Measurements from ENCODE around the gene P3H3.

The P3H3 gene

GRCh38 chr12:6823182-6824084 lies 4.8 kb upstream of the P3H3 start:
- no peaks in the 10 kb centered on the region for H3K36me3 ChIP-seq (replicated peaks; ENCODE audit: insufficient read depth, low read length)
- no peaks in the 10 kb centered on the region for H4K20me1 ChIP-seq (ENCODE audit: insufficient read depth, low read length)
- H3K9me3 ChIP-seq (replicated peaks; ENCODE audit: insufficient read depth, low read length), result no peaks in the 10 kb centered on the region
- H3K4me2 ChIP-seq (ENCODE audit: low read depth, low read length), result no peak overlapping the region
- no peaks in the 10 kb centered on the region for H3K9me2 ChIP-seq (replicated peaks; ENCODE audit: insufficient read depth, low read length)
- H2AFZ ChIP-seq (ENCODE audit: low read length), result no peak overlapping the region
- H3K4me3 ChIP-seq (ENCODE audit: low read length), result no peak overlapping the region
- TF ChIP-seq EZH2 (optimal IDR thresholded peaks at IDR 0.05; ENCODE audit: low read depth, low read length), result no peak
- H3K9ac ChIP-seq (ENCODE audit: low read length), result no peak overlapping the region
- peaks cover 88% of the 10 kb centered on the region for H3K27me3 ChIP-seq (replicated peaks; ENCODE audit: insufficient read depth, low read length)
- peaks cover 4% of the 10 kb centered on the region; the same call in 1 of the 2 replicates for H3K4me1 ChIP-seq (ENCODE audit: low read length)
- no peak overlapping the region for H3K27ac ChIP-seq (ENCODE audit: low read length)
- DNase-seq, result no peak
- H3K79me2 ChIP-seq (ENCODE audit: low read length), result no peaks in the 10 kb centered on the region
- H3F3A ChIP-seq (ENCODE audit: insufficient read depth, low read length), result no peaks in the 10 kb centered on the region

- DNase-seq, result no peak
- no peaks in the 10 kb centered on the region for H3F3A ChIP-seq (ENCODE audit: insufficient read depth, low read length)
- H3K4me3 ChIP-seq (ENCODE audit: low read length), result no peak overlapping the region
- TF ChIP-seq EZH2phosphoT487 (IDR thresholded peaks at IDR 0.05; ENCODE audit: low read length) (no peak), EZH2 (optimal IDR thresholded peaks at IDR 0.05; ENCODE audit: low read depth, low read length) (no peak), CTCF (IDR thresholded peaks at IDR 0.05; ENCODE audit: low read length) (no peak)
- no peaks in the 10 kb centered on the region for H4K20me1 ChIP-seq (ENCODE audit: insufficient read depth, low read length)
- no peaks in the 10 kb centered on the region for H3K79me2 ChIP-seq (ENCODE audit: low read length)
- no peak overlapping the region for H3K9ac ChIP-seq (ENCODE audit: low read length)
- peaks cover 93% of the 10 kb centered on the region for H3K27me3 ChIP-seq (replicated peaks; ENCODE audit: insufficient read depth, low read length)
- H3K9me3 ChIP-seq (replicated peaks; ENCODE audit: insufficient read depth, low read length), result no peaks in the 10 kb centered on the region
- no peaks in the 10 kb centered on the region for H3K36me3 ChIP-seq (replicated peaks; ENCODE audit: insufficient read depth, low read length)
- H3K4me1 ChIP-seq (ENCODE audit: low read length), result peaks cover 4% of the 10 kb centered on the region; the same call in 1 of the 2 replicates
- H3K9me2 ChIP-seq (replicated peaks; ENCODE audit: insufficient read depth, low read length), result no peaks in the 10 kb centered on the region
- H2AFZ ChIP-seq (ENCODE audit: low read length), result no peak overlapping the region
- H3K4me2 ChIP-seq (ENCODE audit: low read depth, low read length), result no peak overlapping the region
- no peak overlapping the region for H3K27ac ChIP-seq (ENCODE audit: low read length)
These were observed 4.0 kb upstream of the P3H3 start for GRCh38 chr12:6824085-6824775.

- Histone ChIP-seq H3K79me2 (ENCODE audit: low read length) (no peaks in the 10 kb centered on the region), H3K4me2 (ENCODE audit: low read depth, low read length) (peak overlapping the region; percentile 13; the same call in 1 of the 2 replicates), H3K4me3 (ENCODE audit: low read length) (no peak overlapping the region), H3K27ac (ENCODE audit: low read length) (no peak overlapping the region), H3K27me3 (replicated peaks; ENCODE audit: insufficient read depth, low read length) (peaks cover 93% of the 10 kb centered on the region), H4K20me1 (ENCODE audit: insufficient read depth, low read length) (no peaks in the 10 kb centered on the region), H3K9me2 (replicated peaks; ENCODE audit: insufficient read depth, low read length) (no peaks in the 10 kb centered on the region), H3K9me3 (replicated peaks; ENCODE audit: insufficient read depth, low read length) (no peaks in the 10 kb centered on the region), H3K4me1 (ENCODE audit: low read length) (peaks cover 4% of the 10 kb centered on the region; the same call in 1 of the 2 replicates), H3K36me3 (replicated peaks; ENCODE audit: insufficient read depth, low read length) (no peaks in the 10 kb centered on the region), H2AFZ (ENCODE audit: low read length) (no peak overlapping the region), H3F3A (ENCODE audit: insufficient read depth, low read length) (no peaks in the 10 kb centered on the region), H3K9ac (ENCODE audit: low read length) (no peak overlapping the region)
- DNase-seq, result no peak
- no peak for TF ChIP-seq EZH2 (optimal IDR thresholded peaks at IDR 0.05; ENCODE audit: low read depth, low read length)
- TF ChIP-seq EZH2phosphoT487 (IDR thresholded peaks at IDR 0.05; ENCODE audit: low read length), result no peak; the same call in 1 of the 2 replicates
- TF ChIP-seq CTCF (IDR thresholded peaks at IDR 0.05; ENCODE audit: low read length), result no peak
These were observed 3.3 kb upstream of the P3H3 start for GRCh38 chr12:6824901-6825381.
